ENCODE results near the gene TEKT5.

The TEKT5 gene

DNA sequence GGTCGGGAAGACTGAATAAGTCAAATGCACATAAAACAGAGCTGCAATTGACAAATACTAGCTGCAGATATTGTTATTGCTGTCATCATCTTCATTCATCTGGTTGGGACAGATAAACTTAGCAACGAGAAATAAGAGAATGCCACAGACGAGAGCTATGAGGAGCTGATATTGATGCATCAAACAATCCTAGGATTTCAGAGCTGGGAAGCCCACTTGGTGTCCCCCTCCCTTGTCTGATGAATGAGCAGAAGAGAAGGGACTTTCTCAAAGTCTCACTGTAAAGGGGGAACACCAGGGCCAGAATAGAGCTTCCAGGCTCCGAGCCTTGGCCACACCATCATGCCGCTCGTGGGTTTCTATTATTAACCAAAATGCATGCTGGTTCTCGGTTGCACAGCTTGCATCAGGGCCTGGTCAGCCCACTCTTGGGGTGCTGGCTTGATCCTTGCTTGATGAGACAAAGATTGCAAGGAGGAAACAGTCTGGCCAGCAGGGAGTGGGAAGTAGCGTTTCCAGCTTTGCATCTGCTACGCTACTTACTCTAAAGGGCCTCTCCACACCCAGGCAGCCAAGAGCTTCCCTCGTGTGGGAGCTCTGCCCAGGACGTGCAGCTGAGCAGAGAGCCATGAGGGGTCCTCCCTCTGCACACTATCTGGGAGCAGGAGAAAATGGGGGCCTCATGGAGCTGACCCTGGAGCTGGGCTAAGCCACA lies 85.9 kb downstream of the TEKT5 start:
- no peak overlapping the region for H3K4me2 ChIP-seq (ENCODE audit: low read depth, low read length)
- DNase-seq, result no peak
- H3K27me3 ChIP-seq (replicated peaks; ENCODE audit: insufficient read depth, low read length), result no peaks in the 10 kb centered on the region
- H3K4me3 ChIP-seq (ENCODE audit: low read length), result no peak overlapping the region
- 0 out of 2 replicates have a peak, but pooled peaks cover 3% of the 10 kb centered on the region for H3K4me1 ChIP-seq (ENCODE audit: low read length)
- H4K20me1 ChIP-seq (ENCODE audit: insufficient read depth, low read length), result no peaks in the 10 kb centered on the region
- H3K27ac ChIP-seq (ENCODE audit: low read length), result no peak overlapping the region
- no peaks in the 10 kb centered on the region for H3K79me2 ChIP-seq (ENCODE audit: low read length)
- H3K9ac ChIP-seq (ENCODE audit: low read length), result no peak overlapping the region
- H3K9me3 ChIP-seq (replicated peaks; ENCODE audit: insufficient read depth, low read length), result no peaks in the 10 kb centered on the region
- no peaks in the 10 kb centered on the region for H3K36me3 ChIP-seq (replicated peaks; ENCODE audit: insufficient read depth, low read length)
- no peak overlapping the region for H2AFZ ChIP-seq (ENCODE audit: low read length)
- H3K9me2 ChIP-seq (replicated peaks; ENCODE audit: insufficient read depth, low read length), result no peaks in the 10 kb centered on the region
- TF ChIP-seq EZH2phosphoT487 (IDR thresholded peaks at IDR 0.05; ENCODE audit: low read length), result no peak
- no peak for TF ChIP-seq CTCF (IDR thresholded peaks at IDR 0.05; ENCODE audit: low read length)
- TF ChIP-seq EZH2 (optimal IDR thresholded peaks at IDR 0.05; ENCODE audit: low read depth, low read length), result no peak
- H3F3A ChIP-seq (ENCODE audit: insufficient read depth, low read length), result no peaks in the 10 kb centered on the region

DNA sequence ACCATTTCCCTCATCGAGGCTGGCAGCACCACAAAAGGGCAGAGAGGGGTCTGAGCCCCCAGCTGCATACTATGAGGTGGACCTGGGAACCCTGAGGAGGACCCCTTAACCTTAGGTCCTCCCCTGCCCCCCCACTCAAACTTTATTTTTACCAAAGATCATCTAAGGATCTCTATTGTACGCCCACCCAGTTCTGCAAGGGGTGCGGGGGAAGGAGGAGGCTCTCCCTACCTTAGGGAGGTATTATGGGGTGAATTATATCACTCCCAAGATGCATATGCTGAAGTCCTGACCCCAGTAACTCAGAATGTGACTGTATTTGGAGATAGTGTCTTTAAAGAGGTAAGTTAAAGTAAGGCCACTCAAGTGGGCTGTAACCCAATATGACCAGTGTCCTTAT lies 87.6 kb downstream of the TEKT5 start:
- H4K20me1 ChIP-seq (ENCODE audit: insufficient read depth, low read length), result no peaks in the 10 kb centered on the region
- no peak for DNase-seq
- no peak overlapping the region for H3K9ac ChIP-seq (ENCODE audit: low read length)
- H3K4me3 ChIP-seq (ENCODE audit: low read length), result no peak overlapping the region
- H3K27me3 ChIP-seq (replicated peaks; ENCODE audit: insufficient read depth, low read length), result no peaks in the 10 kb centered on the region
- TF ChIP-seq CTCF (IDR thresholded peaks at IDR 0.05; ENCODE audit: low read length) (no peak), EZH2 (optimal IDR thresholded peaks at IDR 0.05; ENCODE audit: low read depth, low read length) (no peak), EZH2phosphoT487 (IDR thresholded peaks at IDR 0.05; ENCODE audit: low read length) (no peak)
- no peaks in the 10 kb centered on the region for H3K79me2 ChIP-seq (ENCODE audit: low read length)
- no peaks in the 10 kb centered on the region for H3K36me3 ChIP-seq (replicated peaks; ENCODE audit: insufficient read depth, low read length)
- no peak overlapping the region for H3K27ac ChIP-seq (ENCODE audit: low read length)
- no peak overlapping the region for H2AFZ ChIP-seq (ENCODE audit: low read length)
- no peaks in the 10 kb centered on the region for H3K9me3 ChIP-seq (replicated peaks; ENCODE audit: insufficient read depth, low read length)
- no peaks in the 10 kb centered on the region for H3K9me2 ChIP-seq (replicated peaks; ENCODE audit: insufficient read depth, low read length)
- H3F3A ChIP-seq (ENCODE audit: insufficient read depth, low read length), result no peaks in the 10 kb centered on the region
- H3K4me1 ChIP-seq (ENCODE audit: low read length), result 0 out of 2 replicates have a peak, but pooled peaks cover 3% of the 10 kb centered on the region
- no peak overlapping the region for H3K4me2 ChIP-seq (ENCODE audit: low read depth, low read length)

DNA sequence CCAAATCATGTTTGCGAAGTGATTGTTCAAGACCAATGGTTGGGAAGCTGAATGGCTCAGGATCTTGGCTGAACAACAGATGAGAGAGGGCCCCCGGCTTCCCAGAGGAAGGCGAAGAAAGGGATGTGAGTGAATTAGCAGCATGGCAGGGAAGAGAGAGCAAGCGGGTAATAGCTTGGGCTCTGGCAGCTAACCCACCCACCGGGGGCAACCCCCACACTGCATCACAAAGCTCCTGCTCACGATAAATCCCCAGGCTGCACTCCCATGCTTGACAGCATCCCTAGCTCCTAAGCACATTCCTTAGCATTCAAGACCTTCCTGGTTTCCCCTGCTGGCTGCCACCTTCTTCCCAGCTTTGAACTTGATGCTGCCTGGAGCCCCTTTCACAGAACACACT lies 88.1 kb downstream of the TEKT5 start:
- Histone ChIP-seq H4K20me1 (ENCODE audit: insufficient read depth, low read length) (no peaks in the 10 kb centered on the region), H3K9me3 (replicated peaks; ENCODE audit: insufficient read depth, low read length) (no peaks in the 10 kb centered on the region), H3K9me2 (replicated peaks; ENCODE audit: insufficient read depth, low read length) (no peaks in the 10 kb centered on the region), H3K27ac (ENCODE audit: low read length) (no peak overlapping the region), H3K27me3 (replicated peaks; ENCODE audit: insufficient read depth, low read length) (no peaks in the 10 kb centered on the region), H3K4me1 (ENCODE audit: low read length) (0 out of 2 replicates have a peak, but pooled peaks cover 3% of the 10 kb centered on the region), H3K79me2 (ENCODE audit: low read length) (no peaks in the 10 kb centered on the region), H2AFZ (ENCODE audit: low read length) (no peak overlapping the region), H3K4me3 (ENCODE audit: low read length) (no peak overlapping the region), H3K36me3 (replicated peaks; ENCODE audit: insufficient read depth, low read length) (no peaks in the 10 kb centered on the region), H3K4me2 (ENCODE audit: low read depth, low read length) (no peak overlapping the region), H3K9ac (ENCODE audit: low read length) (no peak overlapping the region), H3F3A (ENCODE audit: insufficient read depth, low read length) (no peaks in the 10 kb centered on the region)
- DNase-seq, result no peak
- no peak for TF ChIP-seq EZH2 (optimal IDR thresholded peaks at IDR 0.05; ENCODE audit: low read depth, low read length)
- TF ChIP-seq EZH2phosphoT487 (IDR thresholded peaks at IDR 0.05; ENCODE audit: low read length), result no peak
- no peak for TF ChIP-seq CTCF (IDR thresholded peaks at IDR 0.05; ENCODE audit: low read length)
